ENCODE data around the gene DIRAS3. TPM values are rescaled to one million over a fixed set of nuclear protein-coding genes. Genes with fewer than 3 reads are reported as not detected.

The DIRAS3 gene, protein sequence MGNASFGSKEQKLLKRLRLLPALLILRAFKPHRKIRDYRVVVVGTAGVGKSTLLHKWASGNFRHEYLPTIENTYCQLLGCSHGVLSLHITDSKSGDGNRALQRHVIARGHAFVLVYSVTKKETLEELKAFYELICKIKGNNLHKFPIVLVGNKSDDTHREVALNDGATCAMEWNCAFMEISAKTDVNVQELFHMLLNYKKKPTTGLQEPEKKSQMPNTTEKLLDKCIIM
- polyA plus RNA-seq (2013): 0.75 and 0.81 TPM in 2 replicates

DNA sequence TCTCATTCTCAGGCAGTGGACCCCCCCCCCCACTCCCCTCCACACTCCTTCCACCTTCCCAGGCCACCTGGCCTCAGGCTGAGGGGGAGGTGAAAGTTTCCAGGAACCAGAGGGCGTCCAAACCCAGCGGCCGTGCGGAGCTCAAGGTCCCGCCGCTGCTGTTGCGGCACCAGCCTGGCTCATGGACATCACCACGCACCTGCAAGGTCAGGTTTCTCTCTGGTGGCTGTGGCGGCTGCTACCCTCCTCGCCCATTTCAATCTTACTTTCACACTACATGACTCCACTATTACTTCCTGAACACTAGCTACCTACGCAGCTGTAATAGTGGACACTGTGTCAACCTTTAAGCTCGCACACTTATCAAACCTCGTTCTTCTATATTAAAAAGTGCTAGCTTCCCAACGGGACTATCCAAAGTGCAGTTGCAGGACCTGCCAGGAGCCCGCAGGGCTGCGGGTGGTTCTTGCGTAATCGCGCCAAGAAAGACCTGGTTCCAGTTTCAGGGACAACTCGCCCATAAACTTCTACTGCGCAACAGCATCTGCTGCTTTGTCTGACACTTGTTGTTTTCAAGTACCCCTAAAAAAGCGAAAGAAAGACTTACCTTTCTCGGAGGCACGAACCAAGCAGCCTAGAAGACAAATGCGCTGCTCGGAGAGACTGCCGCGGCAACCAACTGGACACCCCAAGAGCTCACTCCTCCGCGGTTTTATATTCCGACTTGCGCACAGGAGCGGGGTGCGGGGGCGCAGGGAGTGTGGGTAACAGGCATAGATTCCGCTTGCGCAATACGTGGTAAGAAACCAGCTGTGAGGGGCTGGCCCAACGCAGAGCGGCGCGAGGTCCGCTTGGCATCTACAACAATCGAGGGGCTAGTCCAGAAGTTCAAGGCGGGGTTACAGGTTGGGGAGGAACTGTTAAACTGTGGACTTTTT is at the start of gene DIRAS3:
Gene DIRAS3 (minus strand): TSS at position 687 of the 938 bp plus-strand sequence. CDS start 3,330 bp downstream, outside the sequence.
- H3K27ac ChIP-seq (ENCODE audit: low read depth, low read length): no peak within 1 kb of the TSS
- H3K9me3 ChIP-seq (ENCODE audit: insufficient read depth, low read depth, low read length): peaks cover 8% of the 10 kb centered on the region
- no peak within 1 kb of the TSS for H3K23ac ChIP-seq (ENCODE audit: low read length)
- H3K4ac ChIP-seq (ENCODE audit: low read depth, low read length): no peak within 1 kb of the TSS
- no peak within 1 kb of the TSS for H2AK5ac ChIP-seq (ENCODE audit: low read length)
- DNase-seq: peak; percentile 39 to 71
- H3K79me2 ChIP-seq (ENCODE audit: control insufficient read depth, insufficient read depth, low read length, poor library complexity): no peaks in the 10 kb centered on the region
- no peak within 1 kb of the TSS for H4K12ac ChIP-seq (ENCODE audit: low read depth, low read length)
- no peaks in the 10 kb centered on the region for H3K36me3 ChIP-seq (ENCODE audit: control insufficient read depth in 1 of 2, insufficient read depth in 2 of 2, low read length in 2 of 2)
- peaks cover 0 to 3% of the 10 kb centered on the region in 2 experiments for H3K4me1 ChIP-seq (ENCODE audit: control insufficient read depth in 1 of 2, insufficient read depth in 2 of 2, low read length in 2 of 2)
- H4K8ac ChIP-seq (ENCODE audit: low read depth, low read length): no peak within 1 kb of the TSS
- peak within 1 kb of the TSS; percentile 45 for H3K4me2 ChIP-seq (ENCODE audit: low read length)
- no peak within 1 kb of the TSS for H2BK120ac ChIP-seq (ENCODE audit: insufficient read depth, low read length, poor library complexity)
- no peak within 1 kb of the TSS for H2AFZ ChIP-seq (ENCODE audit: insufficient read depth, low read length, poor library complexity)
- H2BK12ac ChIP-seq (ENCODE audit: low read length): no peak within 1 kb of the TSS
- WGBS (ENCODE audit: extremely low coverage, insufficient coverage, insufficient read length): no CpG with 5 or more reads among the region's 45 CpGs
- H4K91ac ChIP-seq (ENCODE audit: low read depth, low read length): no peak within 1 kb of the TSS
- no peak within 1 kb of the TSS for H3K9ac ChIP-seq (ENCODE audit: low read length)
- no peak within 1 kb of the TSS for H3K4me3 ChIP-seq (ENCODE audit: low read depth, low read length)
- no peaks in the 10 kb centered on the region for H3K79me1 ChIP-seq (ENCODE audit: low read length)
- no peaks in the 10 kb centered on the region for H3K27me3 ChIP-seq (ENCODE audit: insufficient read depth, low read length)
- H3K14ac ChIP-seq (ENCODE audit: low read length): no peak within 1 kb of the TSS
- no peak within 1 kb of the TSS for H2BK5ac ChIP-seq (ENCODE audit: low read depth, low read length, poor library complexity)
- H3K18ac ChIP-seq (ENCODE audit: low read length): no peak within 1 kb of the TSS

DNA sequence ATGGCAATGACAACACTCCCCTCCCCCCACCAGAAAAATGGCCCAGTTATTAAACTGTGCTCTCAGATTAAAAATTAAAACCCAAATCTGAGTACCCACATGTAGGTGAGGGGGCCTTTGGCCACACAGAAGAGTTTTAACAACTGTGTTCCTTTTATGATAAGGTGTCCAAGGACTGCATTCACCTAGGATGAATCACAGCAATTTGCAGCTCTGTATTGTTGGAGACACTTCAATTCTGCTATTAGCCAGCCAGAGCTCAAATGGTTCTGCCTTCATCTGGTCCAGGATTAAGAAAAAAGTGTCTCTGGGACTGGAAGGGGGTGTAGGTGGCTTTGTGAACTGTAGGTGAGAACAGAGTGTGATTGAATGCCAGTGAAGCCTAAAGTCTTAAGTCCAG is 43.3 kb upstream of the DIRAS3 start:
- H3K9ac ChIP-seq (ENCODE audit: low read length): no peak overlapping the region
- H3K27ac ChIP-seq (ENCODE audit: low read depth, low read length): no peak overlapping the region
- H3K4me3 ChIP-seq (ENCODE audit: low read depth, low read length): no peak overlapping the region
- H3K4me1 ChIP-seq (ENCODE audit: control insufficient read depth in 1 of 2, insufficient read depth in 2 of 2, low read length in 2 of 2): no peaks in the 10 kb centered on the region
- no peaks in the 10 kb centered on the region for H3K79me2 ChIP-seq (ENCODE audit: control insufficient read depth, insufficient read depth, low read length, poor library complexity)
- H3K79me1 ChIP-seq (ENCODE audit: low read length): no peaks in the 10 kb centered on the region
- H4K8ac ChIP-seq (ENCODE audit: low read depth, low read length): no peak overlapping the region
- no peak overlapping the region for H4K91ac ChIP-seq (ENCODE audit: low read depth, low read length)
- no peak overlapping the region for H3K4ac ChIP-seq (ENCODE audit: low read depth, low read length)
- no peak overlapping the region for H3K23ac ChIP-seq (ENCODE audit: low read length)
- H4K12ac ChIP-seq (ENCODE audit: low read depth, low read length): no peak overlapping the region
- no peak overlapping the region for H2BK120ac ChIP-seq (ENCODE audit: insufficient read depth, low read length, poor library complexity)
- no peak overlapping the region for H3K4me2 ChIP-seq (ENCODE audit: low read length)
- H2AFZ ChIP-seq (ENCODE audit: insufficient read depth, low read length, poor library complexity): no peak overlapping the region
- DNase-seq: peak in 1 of 2 donors; percentile 21
- peaks cover 5% of the 10 kb centered on the region for H3K9me3 ChIP-seq (ENCODE audit: insufficient read depth, low read depth, low read length)
- H2BK5ac ChIP-seq (ENCODE audit: low read depth, low read length, poor library complexity): no peak overlapping the region
- H2AK5ac ChIP-seq (ENCODE audit: low read length): no peak overlapping the region
- H2BK12ac ChIP-seq (ENCODE audit: low read length): no peak overlapping the region
- no peak overlapping the region for H3K14ac ChIP-seq (ENCODE audit: low read length)
- no peak overlapping the region for H3K18ac ChIP-seq (ENCODE audit: low read length)
- no peaks in the 10 kb centered on the region for H3K36me3 ChIP-seq (ENCODE audit: control insufficient read depth in 1 of 2, insufficient read depth in 2 of 2, low read length in 2 of 2)
- no peaks in the 10 kb centered on the region for H3K27me3 ChIP-seq (ENCODE audit: insufficient read depth, low read length)

DNA sequence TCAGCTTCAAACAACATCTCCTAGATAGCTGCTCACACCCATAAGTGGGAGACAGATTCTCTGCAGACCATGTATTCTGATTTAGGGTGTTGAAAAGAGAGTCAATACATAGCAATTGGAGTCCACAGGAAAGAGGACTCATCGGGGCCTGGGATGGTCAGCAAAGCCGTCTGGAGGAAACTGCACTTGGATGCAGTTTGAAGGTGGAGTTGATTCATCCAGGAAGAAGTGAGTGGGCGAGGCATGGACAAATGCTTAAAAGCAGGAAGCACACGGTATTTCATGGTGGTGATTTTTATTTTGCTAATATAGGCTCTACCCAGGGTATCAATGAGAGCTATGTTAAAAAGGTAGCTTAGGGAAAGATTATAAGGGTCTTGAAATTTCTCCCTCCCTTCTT is 36.8 kb upstream of the DIRAS3 start:
- Histone ChIP-seq H3K4me2 (ENCODE audit: low read length) (no peak overlapping the region), H3K27me3 (ENCODE audit: insufficient read depth, low read length) (no peaks in the 10 kb centered on the region), H2BK5ac (ENCODE audit: low read depth, low read length, poor library complexity) (no peak overlapping the region), H2AK5ac (ENCODE audit: low read length) (no peak overlapping the region), H3K18ac (ENCODE audit: low read length) (no peak overlapping the region), H4K8ac (ENCODE audit: low read depth, low read length) (no peak overlapping the region), H3K27ac (ENCODE audit: low read depth, low read length) (no peak overlapping the region), H3K14ac (ENCODE audit: low read length) (no peak overlapping the region), H3K4ac (ENCODE audit: low read depth, low read length) (no peak overlapping the region), H4K91ac (ENCODE audit: low read depth, low read length) (no peak overlapping the region), H3K9me3 (ENCODE audit: insufficient read depth, low read depth, low read length) (peaks cover 3% of the 10 kb centered on the region), H3K79me1 (ENCODE audit: low read length) (no peaks in the 10 kb centered on the region), H4K12ac (ENCODE audit: low read depth, low read length) (no peak overlapping the region), H3K4me3 (ENCODE audit: low read depth, low read length) (no peak overlapping the region), H2AFZ (ENCODE audit: insufficient read depth, low read length, poor library complexity) (no peak overlapping the region), H2BK12ac (ENCODE audit: low read length) (no peak overlapping the region), H3K23ac (ENCODE audit: low read length) (no peak overlapping the region), H3K9ac (ENCODE audit: low read length) (no peak overlapping the region), H3K4me1 (ENCODE audit: control insufficient read depth in 1 of 2, insufficient read depth in 2 of 2, low read length in 2 of 2) (peaks cover 0 to 3% of the 10 kb centered on the region in 2 experiments), H3K79me2 (ENCODE audit: control insufficient read depth, insufficient read depth, low read length, poor library complexity) (no peaks in the 10 kb centered on the region), H2BK120ac (ENCODE audit: insufficient read depth, low read length, poor library complexity) (no peak overlapping the region), H3K36me3 (ENCODE audit: control insufficient read depth in 1 of 2, insufficient read depth in 2 of 2, low read length in 2 of 2) (no peaks in the 10 kb centered on the region)
- no peak for DNase-seq
- WGBS (ENCODE audit: extremely low coverage, insufficient coverage, insufficient read length): no CpG with 5 or more reads among the region's 4 CpGs

DNA sequence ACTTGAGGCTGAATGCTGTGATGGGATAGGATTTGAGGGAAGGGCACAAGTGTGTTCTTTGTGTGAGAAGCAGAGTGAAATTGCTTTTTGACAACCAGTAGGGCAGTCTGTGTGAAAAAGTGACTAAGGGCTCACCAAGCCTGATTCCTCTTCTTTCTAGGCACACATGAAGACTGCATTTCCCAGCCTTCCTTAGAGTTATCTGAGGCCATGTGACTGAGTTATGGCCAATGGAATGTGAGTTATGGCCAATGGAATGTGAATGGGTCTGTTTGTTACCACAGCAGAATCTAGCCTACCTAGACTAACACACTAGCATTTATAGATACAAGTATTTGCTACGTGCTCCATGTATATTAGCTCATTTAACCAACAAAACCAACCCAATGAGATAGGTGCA is 35.3 kb upstream of the DIRAS3 start:
- H3K14ac ChIP-seq (ENCODE audit: low read length): no peak overlapping the region
- no peak overlapping the region for H4K8ac ChIP-seq (ENCODE audit: low read depth, low read length)
- no peak overlapping the region for H3K4me2 ChIP-seq (ENCODE audit: low read length)
- H2AK5ac ChIP-seq (ENCODE audit: low read length): no peak overlapping the region
- H3K9me3 ChIP-seq (ENCODE audit: insufficient read depth, low read depth, low read length): peaks cover 3% of the 10 kb centered on the region
- H2BK5ac ChIP-seq (ENCODE audit: low read depth, low read length, poor library complexity): no peak overlapping the region
- no peak overlapping the region for H2BK12ac ChIP-seq (ENCODE audit: low read length)
- H4K91ac ChIP-seq (ENCODE audit: low read depth, low read length): no peak overlapping the region
- H2AFZ ChIP-seq (ENCODE audit: insufficient read depth, low read length, poor library complexity): no peak overlapping the region
- H2BK120ac ChIP-seq (ENCODE audit: insufficient read depth, low read length, poor library complexity): no peak overlapping the region
- no peak overlapping the region for H3K4me3 ChIP-seq (ENCODE audit: low read depth, low read length)
- H3K36me3 ChIP-seq (ENCODE audit: control insufficient read depth in 1 of 2, insufficient read depth in 2 of 2, low read length in 2 of 2): no peaks in the 10 kb centered on the region
- H3K4me1 ChIP-seq (ENCODE audit: control insufficient read depth in 1 of 2, insufficient read depth in 2 of 2, low read length in 2 of 2): peaks cover 0 to 3% of the 10 kb centered on the region in 2 experiments
- no peak overlapping the region for H3K18ac ChIP-seq (ENCODE audit: low read length)
- no peaks in the 10 kb centered on the region for H3K27me3 ChIP-seq (ENCODE audit: insufficient read depth, low read length)
- H3K79me2 ChIP-seq (ENCODE audit: control insufficient read depth, insufficient read depth, low read length, poor library complexity): no peaks in the 10 kb centered on the region
- H3K4ac ChIP-seq (ENCODE audit: low read depth, low read length): no peak overlapping the region
- H3K27ac ChIP-seq (ENCODE audit: low read depth, low read length): no peak overlapping the region
- no peaks in the 10 kb centered on the region for H3K79me1 ChIP-seq (ENCODE audit: low read length)
- no CpG with 5 or more reads among the region's 1 CpG for WGBS (ENCODE audit: extremely low coverage, insufficient coverage, insufficient read length)
- no peak for DNase-seq
- no peak overlapping the region for H4K12ac ChIP-seq (ENCODE audit: low read depth, low read length)
- H3K23ac ChIP-seq (ENCODE audit: low read length): no peak overlapping the region
- H3K9ac ChIP-seq (ENCODE audit: low read length): no peak overlapping the region

Data from trophoblast cell (in vitro differentiated cells and primary cell).